Measurements from ENCODE around the gene SHFL.

Gene SHFL

GRCh38 chr19:10100163-10100785, 14.2 kb downstream of the SHFL start:
- Histone ChIP-seq H4K20me1 (ENCODE audit: control insufficient read depth, insufficient read depth, low read depth, low read length) (no peaks in the 10 kb centered on the region), H3K27me3 (ENCODE audit: control insufficient read depth, low read length) (no peaks in the 10 kb centered on the region), H3K36me3 (ENCODE audit: control insufficient read depth, low read length) (no peaks in the 10 kb centered on the region; the same call in 1 of the 2 replicates), H3K27ac (ENCODE audit: low read depth, low read length) (peak overlapping the region; percentile 96), H3K79me2 (ENCODE audit: control insufficient read depth, low read length) (peaks cover 9% of the 10 kb centered on the region), H3K9me3 (ENCODE audit: control insufficient read depth, insufficient read depth, low read length) (no peaks in the 10 kb centered on the region), H3K9me2 (replicated peaks; ENCODE audit: control insufficient read depth, low read length) (no peaks in the 10 kb centered on the region), H3K4me2 (ENCODE audit: low read length) (peak overlapping the region; percentile 83), H3K4me1 (ENCODE audit: control insufficient read depth, low read length) (peaks cover 83% of the 10 kb centered on the region), H3K4me3 (ENCODE audit: low read length) (peak overlapping the region; percentile 75), H3F3A (ENCODE audit: control insufficient read depth, insufficient read depth) (peaks cover 42% of the 10 kb centered on the region)
- TF ChIP-seq EZH2phosphoT487 (IDR thresholded peaks at IDR 0.05; ENCODE audit: borderline replicate concordance, low read length) (no peak), CTCF (IDR thresholded peaks at IDR 0.05; ENCODE audit: low read depth, low read length, poor library complexity, severe bottlenecking) (no peak)

- Histone ChIP-seq H3K4me2 (ENCODE audit: low read length) (peak overlapping the region; percentile 83), H3K27me3 (ENCODE audit: control insufficient read depth, low read length) (no peaks in the 10 kb centered on the region), H3K4me1 (ENCODE audit: control insufficient read depth, low read length) (peaks cover 79% of the 10 kb centered on the region), H3K9me2 (replicated peaks; ENCODE audit: control insufficient read depth, low read length) (no peaks in the 10 kb centered on the region), H4K20me1 (ENCODE audit: control insufficient read depth, insufficient read depth, low read depth, low read length) (no peaks in the 10 kb centered on the region), H3K79me2 (ENCODE audit: control insufficient read depth, low read length) (peaks cover 26% of the 10 kb centered on the region), H3K9me3 (ENCODE audit: control insufficient read depth, insufficient read depth, low read length) (no peaks in the 10 kb centered on the region), H3K4me3 (ENCODE audit: low read length) (peak overlapping the region; percentile 75), H3K36me3 (ENCODE audit: control insufficient read depth, low read length) (peaks cover 13% of the 10 kb centered on the region), H3F3A (ENCODE audit: control insufficient read depth, insufficient read depth) (peaks cover 59% of the 10 kb centered on the region), H3K27ac (ENCODE audit: low read depth, low read length) (peak overlapping the region; percentile 96)
- TF ChIP-seq CTCF (IDR thresholded peaks at IDR 0.05; ENCODE audit: low read depth, low read length, poor library complexity, severe bottlenecking) = no peak
- TF ChIP-seq EZH2phosphoT487 (IDR thresholded peaks at IDR 0.05; ENCODE audit: borderline replicate concordance, low read length) = no peak
Observed at GRCh38 chr19:10102787-10103236, 16.7 kb downstream of the SHFL start.

- peaks cover 80% of the 10 kb centered on the region for H3K4me1 ChIP-seq (ENCODE audit: control insufficient read depth, low read length)
Observed at GRCh38 chr19:10104130-10104513, 18.0 kb downstream of the SHFL start.

More at GRCh38 chr19:10104130-10104513, 18.0 kb downstream of the SHFL start:
- Histone ChIP-seq H3K4me2 (ENCODE audit: low read length) (peak overlapping the region; percentile 77), H3K79me2 (ENCODE audit: control insufficient read depth, low read length) (peaks cover 38% of the 10 kb centered on the region), H3K9me3 (ENCODE audit: control insufficient read depth, insufficient read depth, low read length) (no peaks in the 10 kb centered on the region), H3K27ac (ENCODE audit: low read depth, low read length) (peak overlapping the region; percentile 96), H3K9me2 (replicated peaks; ENCODE audit: control insufficient read depth, low read length) (no peaks in the 10 kb centered on the region), H3K4me3 (ENCODE audit: low read length) (peak overlapping the region; percentile 86), H3K36me3 (ENCODE audit: control insufficient read depth, low read length) (peaks cover 26% of the 10 kb centered on the region), H3F3A (ENCODE audit: control insufficient read depth, insufficient read depth) (peaks cover 63% of the 10 kb centered on the region), H4K20me1 (ENCODE audit: control insufficient read depth, insufficient read depth, low read depth, low read length) (no peaks in the 10 kb centered on the region), H3K27me3 (ENCODE audit: control insufficient read depth, low read length) (no peaks in the 10 kb centered on the region)
- TF ChIP-seq CTCF (IDR thresholded peaks at IDR 0.05; ENCODE audit: low read depth, low read length, poor library complexity, severe bottlenecking) (no peak), EZH2phosphoT487 (IDR thresholded peaks at IDR 0.05; ENCODE audit: borderline replicate concordance, low read length) (no peak)

Measured in DOHH2 (cell line).